Activated CD8-positive, alpha-beta memory T cell treated with anti-CD3 and anti-CD28 coated beads, Interleukin-2, amount 50 U/mL, for 4 hours (primary cell): Measurements from ENCODE around the gene C2CD2.
"Not testable (repeated sequence)": the region's sequence is repeated elsewhere in the genome, so short reads cannot be mapped to it uniquely, and the experiment has no call there.

Experiments
- DNase-seq: peaks from one replicate; pipeline ENCODE4 v3.0.0-alpha.2; 2020

The C2CD2 gene

DNA sequence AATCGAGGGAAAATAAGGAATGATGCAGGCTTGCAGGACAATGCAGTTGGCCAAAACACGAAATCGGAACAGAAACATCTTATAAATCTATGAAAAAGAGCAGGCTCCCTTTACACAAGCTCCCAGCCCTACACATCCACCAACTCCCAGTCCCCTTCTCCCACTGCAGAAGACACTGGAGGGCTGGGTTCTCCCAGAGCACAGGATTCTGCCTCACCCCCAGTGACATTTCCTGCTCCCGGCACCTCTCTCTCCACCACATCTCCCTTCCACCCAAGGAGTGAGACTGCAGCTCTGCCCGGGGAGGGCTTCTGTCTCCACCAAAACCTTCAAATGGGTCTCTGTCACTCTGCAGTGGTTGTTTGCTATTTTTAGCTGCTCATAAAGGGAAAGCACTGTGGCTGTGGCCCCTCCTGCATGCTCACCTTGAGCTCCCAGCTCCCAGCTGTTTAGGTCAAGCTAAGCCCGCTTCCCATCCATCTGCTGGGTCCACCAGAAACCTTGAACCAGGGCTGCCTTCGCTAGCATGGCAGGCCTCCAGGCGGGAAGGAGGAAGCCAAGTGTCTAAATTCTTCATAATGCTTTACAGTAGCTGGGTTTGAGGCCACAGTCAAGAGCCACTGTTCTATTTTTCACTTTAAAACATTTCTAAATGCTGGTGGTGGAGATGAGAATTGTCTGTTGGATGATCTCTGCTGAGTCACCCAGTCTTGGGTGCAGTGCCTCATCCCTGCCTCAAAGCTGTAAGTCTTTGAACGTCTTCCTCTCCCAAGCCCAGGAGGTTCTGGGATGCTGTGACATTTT, 3.3 kb upstream of the C2CD2 start:
- DNase-seq: no peak

DNA sequence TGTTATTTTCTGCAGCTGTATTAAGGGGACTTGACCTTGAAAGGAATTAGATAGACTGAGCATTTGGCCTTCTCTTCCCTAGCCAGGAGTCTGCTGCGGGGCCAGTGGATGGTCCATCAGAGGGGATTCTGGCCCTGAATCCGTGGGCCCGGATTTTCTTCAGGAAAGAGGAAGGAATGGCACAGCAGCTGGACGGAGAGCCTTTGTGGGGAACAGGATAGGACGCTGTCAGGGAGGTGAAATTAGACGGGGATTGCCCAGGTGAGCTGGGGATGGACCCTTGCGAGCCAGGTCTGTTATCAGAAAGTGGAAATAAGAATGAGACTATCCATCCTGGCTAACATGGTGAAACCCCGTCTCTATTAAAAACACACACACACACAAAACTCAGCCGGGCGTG, 1.7 kb upstream of the C2CD2 start:
- no peak for DNase-seq

DNA sequence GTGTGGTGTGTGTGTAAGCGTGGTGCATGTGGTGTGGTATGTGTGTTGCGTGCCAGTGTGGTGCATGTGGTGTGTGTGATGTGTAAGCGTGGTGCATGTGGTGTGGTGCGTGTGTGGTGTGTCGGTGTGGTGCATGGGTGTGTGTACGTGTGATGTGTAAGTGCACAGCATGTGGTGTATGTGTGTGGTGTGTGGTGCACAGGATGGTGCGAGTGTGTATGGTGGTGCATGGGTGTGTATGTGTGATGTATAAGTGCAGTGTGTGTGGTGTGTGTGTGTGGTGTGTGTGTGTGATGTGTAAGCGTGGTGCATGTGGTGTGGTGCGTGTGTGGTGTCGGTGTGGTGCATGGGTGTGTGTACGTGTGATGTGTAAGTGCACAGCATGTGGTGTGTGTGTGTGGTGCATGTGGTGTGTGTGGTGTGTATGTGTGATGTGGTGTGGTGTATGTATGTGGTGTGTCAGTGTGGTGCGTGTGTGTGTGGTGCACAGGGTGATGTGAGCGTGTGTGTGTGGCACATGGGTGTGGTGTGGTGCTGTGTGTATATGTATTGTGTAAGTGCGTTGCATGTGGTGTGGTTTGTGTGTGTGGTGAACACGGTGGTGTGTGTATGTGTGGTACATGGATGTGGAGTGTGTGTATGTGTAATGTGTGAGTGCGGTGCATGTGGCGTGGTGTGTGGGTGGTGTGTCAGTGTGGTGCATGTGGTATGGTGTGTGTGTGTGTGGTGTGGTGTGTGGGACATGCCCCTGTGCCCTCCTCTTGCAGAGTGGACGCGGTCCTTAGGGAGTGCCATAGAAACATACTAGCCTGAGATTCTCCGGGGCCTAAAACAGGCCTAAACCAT, 1.1 kb upstream of the C2CD2 start:
- no peak for DNase-seq

DNA sequence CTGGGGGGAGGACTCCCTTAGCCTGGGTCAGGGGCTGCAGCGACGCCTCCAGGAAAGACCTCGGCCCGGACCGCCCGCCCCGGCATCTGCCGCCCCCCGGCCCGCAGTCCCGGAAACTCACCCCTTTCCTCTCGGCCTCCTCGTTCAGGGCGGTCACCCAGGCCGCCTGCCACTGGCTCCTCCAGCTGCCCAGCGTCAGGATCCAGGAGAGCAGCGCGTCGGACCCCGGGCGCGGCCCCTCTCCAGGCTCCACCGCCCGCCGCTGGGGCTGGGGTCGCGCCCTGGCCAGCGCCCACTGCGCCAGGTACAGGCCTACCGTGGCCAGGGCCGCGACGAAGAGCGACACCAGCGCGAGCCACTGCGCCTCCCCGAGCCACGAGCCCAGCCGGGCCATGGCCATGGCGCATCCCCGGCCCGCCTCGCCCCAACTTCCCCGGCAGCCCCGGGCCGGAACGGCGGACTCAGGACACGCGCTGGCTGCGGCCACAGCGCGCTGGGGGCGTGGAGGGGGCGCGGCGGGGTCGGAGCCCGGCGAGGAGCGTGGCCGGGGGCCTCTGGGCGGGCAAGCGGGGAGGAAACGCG, 478 bp downstream of the C2CD2 start:
- no peak for DNase-seq

DNA sequence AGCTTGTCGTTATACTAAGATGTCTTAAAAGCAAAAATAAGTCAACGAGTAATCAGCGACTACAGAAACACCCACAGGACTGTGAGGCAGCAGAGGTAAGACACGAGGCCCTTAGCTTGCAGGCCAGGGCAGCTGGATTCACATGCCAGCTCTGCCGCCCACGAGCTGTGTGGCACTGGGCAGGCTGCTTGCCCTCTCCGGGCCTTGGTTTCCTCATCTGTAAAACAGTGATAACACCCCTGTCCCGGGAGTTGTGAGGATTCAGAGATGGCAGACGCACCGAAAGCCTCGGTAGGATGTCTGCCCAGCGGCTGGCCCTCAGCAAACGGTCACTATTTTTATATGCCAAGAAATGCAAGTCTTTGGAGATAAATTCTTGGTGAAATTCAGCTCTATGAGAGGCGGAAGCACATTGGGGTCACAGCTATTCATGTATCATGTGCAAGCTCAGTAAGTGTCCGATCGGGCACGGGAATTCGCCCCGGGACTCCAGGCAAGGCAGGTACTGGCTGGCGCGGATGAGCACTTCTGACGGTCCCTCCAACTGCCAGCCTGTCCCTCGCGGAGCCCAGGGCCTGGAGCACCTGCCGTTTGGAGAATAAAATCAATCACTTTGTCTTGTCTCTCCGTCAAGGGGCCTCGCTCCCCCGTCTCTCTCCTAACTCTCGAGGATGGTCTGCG, 1.1 kb downstream of the C2CD2 start:
- no peak for DNase-seq

DNA sequence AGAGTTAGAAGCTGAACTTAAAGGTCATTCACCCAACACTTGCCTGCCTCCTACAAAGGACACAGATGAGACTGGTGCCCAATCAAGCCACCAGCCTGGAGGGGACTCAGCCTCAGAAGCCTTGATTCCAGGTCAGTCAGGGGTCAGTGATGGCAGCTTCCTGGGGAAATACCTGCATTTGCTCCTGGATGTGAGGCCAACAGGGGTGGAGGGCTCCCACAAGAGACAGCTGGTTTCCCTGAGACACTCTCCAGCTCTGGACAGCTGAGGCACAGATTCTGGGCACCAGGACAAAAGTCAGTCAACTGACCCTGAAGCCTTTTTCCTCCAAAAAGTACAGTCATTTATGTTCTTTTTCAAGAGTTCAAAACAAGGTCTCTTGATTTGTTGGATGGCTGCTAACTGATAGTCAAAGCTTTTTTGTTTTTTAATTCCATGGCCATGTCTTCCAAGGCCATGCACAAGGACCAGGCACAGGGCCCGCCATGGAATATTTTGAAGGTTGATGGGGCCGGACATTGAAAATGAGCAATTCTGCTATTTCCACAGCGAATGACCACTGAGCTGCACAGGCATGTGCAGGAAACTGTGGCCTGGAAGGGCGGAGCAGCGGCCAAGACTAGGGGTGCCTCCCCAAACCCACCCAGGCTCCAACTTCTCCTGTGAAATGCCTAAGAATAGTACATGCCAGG, 1.8 kb downstream of the C2CD2 start:
- DNase-seq: no peak

DNA sequence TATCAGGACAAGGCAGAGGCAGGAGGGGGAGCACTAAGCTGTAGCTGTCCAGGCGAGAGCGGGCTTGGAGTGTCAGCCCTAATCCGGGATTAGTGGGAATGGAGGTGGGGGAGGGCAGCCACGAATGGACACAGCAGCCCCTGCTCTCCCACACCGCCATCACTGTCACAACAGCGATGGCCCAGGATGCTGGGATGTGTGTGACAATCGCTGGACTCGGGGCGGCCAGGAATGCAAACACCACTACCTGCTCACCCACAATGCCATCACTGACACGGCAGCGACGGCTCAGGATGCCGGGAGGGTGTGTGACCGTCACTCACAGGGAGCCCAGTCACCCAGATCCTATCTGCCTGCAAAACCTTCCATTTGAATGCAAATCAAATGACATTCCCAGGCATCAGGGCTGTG, 2.9 kb downstream of the C2CD2 start:
- no peak for DNase-seq

DNA sequence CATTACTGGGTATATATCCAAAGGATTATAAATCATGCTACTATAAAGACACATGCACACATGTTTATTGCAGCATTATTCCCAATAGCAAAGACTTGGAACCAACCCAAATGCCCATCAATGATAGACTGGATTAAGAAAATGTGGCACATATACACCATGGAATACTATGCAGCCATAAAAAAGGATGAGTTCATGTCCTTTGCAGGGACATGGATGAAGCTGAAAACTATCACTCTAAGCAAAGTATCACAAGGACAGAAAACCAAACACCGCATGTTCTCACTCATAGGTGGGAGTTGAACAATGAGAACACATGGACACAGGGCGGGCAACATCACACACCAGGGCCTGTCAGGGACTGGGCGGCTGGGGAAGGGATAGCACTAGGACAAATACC, 4.2 kb downstream of the C2CD2 start:
- not testable (repeated sequence) for DNase-seq

DNA sequence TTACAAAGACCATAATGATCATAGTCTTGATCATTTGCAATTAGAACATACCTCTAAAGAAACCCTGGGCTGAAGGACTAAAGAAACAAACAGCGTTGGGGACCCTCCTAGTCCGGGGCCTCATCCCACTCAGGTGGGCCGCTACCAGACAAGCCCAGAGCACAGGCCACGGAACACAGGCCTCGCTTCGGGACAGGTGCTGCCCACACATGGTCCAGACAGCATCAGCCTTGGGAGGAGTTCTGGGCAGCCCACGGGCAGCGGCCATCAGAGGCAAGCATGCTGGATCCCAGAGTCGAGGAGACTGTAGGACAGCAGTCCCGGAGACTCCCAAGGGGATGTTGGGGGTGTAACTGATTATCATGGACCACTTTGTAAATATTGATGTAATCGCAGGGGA, 4.9 kb downstream of the C2CD2 start:
- DNase-seq: no peak

DNA sequence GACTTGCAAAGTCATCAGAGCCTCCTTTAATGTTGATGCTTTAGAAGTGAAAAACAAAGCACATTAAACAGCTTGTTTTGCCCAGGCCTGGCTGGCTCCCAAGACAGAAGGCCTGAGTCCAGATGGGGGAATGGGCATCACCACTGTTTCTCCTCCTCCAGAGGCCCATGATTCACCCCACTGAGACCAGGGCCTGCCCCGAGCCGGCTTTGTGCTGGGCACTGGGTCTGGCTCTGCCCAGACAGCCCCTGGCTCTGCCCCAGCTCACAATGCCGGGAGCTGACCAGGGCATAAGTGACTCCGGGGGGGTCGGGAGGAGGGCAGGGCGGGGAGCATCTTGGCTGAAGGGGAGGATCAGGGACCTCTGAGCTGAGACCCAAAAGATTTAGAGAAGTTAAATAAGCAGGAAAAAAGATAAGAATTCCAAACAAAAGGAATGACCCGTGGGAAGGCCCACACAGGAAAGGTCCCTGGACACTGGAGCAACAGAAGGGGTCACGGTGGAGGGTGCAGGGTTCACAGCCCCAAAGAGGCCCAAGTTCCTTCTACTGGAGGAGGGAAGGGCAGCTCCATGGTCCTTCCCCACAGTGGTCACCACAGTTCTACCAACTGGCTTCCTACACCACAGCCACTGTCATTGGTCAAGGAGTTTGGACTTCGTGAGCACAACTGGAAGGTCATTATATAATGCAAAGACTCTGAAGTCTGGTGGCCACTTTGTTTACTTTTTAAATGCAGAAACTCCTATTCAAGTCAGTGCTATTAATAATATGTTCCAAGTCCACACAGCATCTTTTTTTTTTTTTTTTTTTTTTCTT, 5.5 kb downstream of the C2CD2 start:
- no peak for DNase-seq

DNA sequence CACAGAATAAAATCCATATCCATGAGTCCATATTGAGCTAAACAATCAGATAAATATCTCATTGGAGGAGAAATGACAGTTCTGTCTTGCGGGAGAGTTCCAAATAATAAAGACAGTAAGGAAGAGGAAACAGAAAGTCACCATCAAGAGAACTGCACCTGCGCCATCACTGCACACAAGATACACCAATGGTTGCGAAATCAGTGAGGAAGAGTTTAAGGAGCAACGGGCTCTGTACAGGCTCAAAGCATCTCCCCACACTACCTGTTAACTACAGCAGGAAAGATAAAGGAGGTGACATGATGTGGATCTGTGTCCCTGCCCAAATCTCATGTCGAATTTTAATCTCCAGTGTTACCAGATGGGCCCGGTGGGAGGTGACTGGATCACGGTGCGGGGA, 7.8 kb downstream of the C2CD2 start:
- DNase-seq: no peak

DNA sequence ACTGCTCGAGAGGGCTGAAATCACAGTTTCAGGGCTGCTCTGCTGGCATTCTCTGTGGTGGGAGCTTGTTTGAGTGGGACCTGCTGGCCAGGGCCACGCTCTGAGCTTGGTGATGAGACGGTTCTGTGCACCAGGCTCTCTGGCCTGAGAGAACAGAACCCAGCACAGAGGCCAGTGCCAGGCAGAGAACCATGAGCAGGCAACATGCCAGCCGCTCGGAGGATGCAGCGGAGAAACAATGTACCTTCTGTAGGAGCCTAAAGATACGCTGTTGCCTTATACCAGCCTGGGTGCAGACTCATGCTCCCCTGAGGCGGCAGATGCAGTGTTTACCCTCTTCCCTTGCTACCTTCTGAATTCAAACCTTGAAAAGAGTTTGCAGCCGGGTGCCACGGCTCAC, 10.0 kb downstream of the C2CD2 start:
- no peak for DNase-seq

DNA sequence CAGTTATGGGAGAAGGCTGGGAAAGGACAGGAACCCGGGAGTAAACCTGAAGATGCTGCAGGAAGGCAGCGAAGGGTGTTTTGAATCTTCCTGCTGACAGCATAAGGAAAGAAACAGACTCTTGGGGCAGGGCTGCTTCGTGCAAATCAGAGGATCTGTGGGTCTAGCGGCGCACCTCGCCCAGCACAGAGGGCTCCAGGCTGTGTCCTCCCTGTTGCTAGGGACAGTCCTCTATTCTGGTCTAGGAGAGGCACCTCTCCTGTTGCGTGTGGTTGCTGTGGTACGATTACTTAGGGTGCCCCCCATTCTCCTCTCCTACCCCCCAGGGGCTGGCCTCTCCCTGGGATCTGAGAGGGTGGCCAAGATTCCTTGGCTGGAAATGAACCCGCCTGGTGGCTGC, 11.4 kb downstream of the C2CD2 start:
- DNase-seq: no peak

DNA sequence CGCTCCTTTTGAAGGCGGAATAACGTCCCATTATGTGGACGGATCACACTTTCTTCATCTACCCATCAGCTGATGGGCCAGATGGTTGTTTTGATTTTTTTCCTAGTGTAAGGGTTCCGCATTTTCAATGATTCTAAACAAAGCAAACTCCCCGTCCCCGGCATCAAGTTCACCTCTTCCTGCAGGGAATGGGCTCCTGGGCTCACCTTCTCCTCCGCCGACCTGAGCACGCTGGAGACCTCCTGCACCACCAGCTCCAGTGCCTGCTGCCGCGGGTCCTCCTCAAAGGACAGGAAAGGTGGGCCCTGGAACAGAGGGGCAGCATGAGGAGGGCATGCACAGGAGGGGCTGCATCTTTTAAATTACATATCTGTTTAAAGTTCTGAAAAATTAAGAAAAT, 11.9 kb downstream of the C2CD2 start:
- DNase-seq: no peak

DNA sequence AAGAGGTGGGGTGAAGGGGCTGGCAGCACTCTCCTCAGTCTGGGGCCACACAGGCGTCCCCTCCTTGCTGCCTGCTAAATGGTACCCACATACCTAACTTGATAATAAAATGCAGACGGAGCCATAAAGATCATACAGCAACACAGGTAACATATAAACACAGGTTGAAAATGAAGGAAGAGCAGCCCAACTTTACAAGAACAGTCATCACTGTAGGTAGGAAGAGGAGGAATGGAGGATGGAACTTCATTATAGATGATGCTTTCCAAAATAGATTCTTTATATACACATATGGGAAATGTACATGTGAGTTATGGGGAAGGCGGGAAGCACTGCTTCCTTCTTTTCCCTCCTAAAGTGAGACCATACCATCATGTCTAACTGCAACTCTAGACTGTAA, 13.4 kb downstream of the C2CD2 start:
- DNase-seq: no peak

DNA sequence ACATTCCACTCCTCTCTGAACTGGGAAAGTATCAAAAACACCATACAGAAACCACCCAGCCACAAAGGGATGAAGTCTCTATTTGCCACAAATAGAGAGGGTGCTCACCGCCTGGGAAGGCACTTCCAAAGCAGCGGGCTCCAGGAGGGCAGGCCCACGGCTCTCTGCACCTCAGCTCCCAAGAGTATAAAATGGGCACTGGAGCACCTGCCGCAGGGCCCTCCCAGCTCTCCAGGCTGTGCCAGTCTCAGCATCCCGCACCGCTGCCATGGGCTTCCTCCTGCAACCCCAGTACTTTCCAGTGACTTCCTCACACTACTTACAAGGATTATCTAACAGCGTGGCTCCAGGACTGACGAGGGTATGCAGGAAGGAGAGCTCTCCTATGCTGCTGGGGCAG, 14.4 kb downstream of the C2CD2 start:
- DNase-seq: no peak

DNA sequence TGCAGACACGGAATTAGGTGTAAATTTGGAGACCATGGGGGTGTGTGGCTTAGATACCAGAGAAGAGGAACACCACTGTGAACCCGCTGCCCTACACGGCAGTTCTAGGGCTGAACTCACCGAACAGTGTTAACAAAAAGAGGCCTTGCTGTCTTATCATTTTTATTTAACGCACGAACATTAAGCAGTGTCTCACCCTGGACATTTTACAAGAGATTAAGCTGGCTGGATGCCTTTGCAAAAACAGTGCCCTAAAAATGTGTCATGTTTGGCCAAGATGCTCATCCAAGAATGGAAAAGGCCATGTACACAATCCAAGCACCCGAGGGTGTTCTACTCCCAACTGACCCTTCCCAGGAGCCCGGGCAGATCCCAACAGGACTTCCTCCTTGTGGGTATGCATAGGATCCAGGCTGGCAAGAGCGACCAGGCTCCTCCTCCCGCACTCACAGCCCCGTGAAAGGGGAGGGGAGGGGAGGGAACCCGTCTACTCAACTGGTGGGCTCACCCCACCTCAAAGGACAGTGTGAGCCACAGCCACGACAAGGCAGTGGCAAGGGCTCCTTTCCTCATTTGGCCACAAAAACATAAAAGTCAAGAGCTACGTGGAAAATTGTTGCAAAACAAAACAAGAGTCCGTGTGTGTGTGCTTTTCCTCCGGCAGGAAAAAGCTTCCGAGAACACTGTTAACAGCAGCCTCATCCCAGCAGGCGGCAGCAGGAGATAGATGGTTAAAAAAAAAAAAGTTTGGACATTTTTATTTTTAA, 20.3 kb downstream of the C2CD2 start:
- DNase-seq: no peak

DNA sequence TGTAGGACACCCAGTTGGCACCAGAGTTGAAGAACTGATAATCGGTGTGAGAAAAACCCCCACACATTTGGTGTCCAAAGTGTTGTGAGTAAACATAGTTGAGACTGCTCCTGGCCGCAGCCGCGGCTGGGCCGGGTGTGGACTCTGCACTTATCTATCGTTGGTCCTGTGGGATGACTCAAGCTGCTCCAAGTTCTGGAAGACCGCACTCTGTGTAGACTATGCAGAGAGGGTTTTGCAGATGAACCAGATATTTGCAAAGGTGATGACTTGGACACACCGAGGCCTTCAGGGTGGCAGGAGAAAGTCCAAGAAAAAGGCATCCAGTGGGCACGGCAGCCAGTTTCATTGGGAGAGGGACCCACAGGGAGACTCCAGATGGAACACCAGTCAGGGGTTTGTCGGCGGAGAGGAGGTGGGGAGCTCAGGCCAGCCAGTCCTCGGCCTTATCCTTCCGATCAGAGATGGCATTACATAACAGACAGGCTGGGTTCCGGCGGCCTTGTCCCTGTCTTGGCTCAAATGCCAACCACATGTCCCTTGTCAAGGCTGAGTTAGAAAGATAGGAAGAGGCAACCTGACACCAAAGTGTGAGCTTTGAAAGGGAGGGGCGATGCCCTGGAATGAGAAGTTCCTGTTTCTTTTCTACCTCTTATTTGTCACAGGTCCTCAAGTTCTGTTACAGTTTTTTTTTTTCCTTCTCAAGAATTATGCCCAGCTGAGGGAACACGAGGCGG, 21.1 kb downstream of the C2CD2 start:
- DNase-seq: no peak

DNA sequence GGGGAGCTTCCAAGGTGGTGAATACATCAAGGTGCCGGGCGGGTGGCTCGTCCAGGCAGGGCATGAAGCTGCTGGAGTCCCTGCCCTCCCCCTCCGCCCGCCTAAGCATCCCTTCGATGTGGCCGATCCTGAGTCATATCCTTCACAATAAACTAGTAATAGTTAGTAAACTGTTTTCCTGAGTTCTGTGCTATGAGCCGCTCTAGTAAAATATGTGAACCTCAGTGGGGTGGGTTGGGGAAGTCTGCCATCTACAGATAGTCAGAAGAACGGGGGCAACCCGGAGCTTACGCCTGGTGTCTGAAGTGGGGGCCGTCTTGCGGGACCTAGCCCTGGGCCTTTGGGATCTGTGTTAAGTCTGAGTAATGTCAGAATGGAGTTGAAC, 21.6 kb downstream of the C2CD2 start:
- no peak for DNase-seq

DNA sequence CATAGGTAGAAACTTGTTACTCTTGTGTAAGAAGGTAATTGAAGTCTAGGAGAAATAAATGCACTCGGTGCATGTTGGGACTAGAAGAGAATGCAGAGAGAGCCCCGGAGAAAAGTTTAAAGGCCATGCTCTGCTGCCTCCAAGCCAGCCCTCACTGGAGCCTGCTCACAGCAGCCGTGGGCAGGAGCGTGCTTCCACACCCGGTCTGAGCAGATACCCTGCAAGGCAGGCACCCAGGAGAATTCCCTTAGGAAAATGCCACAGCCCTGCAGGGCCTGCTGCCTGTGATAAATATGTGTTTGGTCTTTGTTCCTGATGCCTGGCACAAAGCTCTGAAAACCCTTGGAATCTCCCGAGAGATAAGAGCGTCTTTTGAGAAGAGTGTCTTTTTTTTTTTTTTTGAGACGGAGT, 22.8 kb downstream of the C2CD2 start:
- no peak for DNase-seq
